Keratinocyte (primary cell): Measurements from ENCODE around the gene RERG. TPM values are rescaled to one million over a fixed set of nuclear protein-coding genes. Genes with fewer than 3 reads are reported as not detected.

Experiments used
- DNase-seq: peaks from one replicate; pipeline ENCODE4 v3.0.0-alpha.2; 2011; ENCODE audit warnings: low read depth, missing footprints, low spot score
- FAIRE-seq: peaks from 2 replicates; lab custom pipeline; 2011; peaks lifted over from hg19 to GRCh38; lab: Jason Lieb, UNC
- H2AFZ ChIP-seq: 2 replicates; pipeline ENCODE4 v1.6.0; 2012; ENCODE audit warnings: low read length, control low read depth, inconsistent platforms; ENCODE audit not compliant: control insufficient read depth
- H3K27ac ChIP-seq: 2 replicates; pipeline ENCODE4 v1.5.1; 2011; ENCODE audit warnings: low read length; ENCODE audit not compliant: control insufficient read depth, insufficient read depth
- H3K27me3 ChIP-seq: 3 replicates; pipeline ENCODE4 v1.6.0; 2011; ENCODE audit warnings: low read length; ENCODE audit not compliant: control insufficient read depth, insufficient read depth; ENCODE audit errors: extremely low read depth
- H3K36me3 ChIP-seq, 2 experiments: 2 replicates in 1 of 2; 3 replicates in 1 of 2; pipeline ENCODE4 v1.5.1; 2011; ENCODE audit warnings: low read length in 2 of 2, mild to moderate bottlenecking in 1 of 2; ENCODE audit not compliant: control insufficient read depth in 2 of 2, insufficient read depth in 2 of 2; ENCODE audit errors: extremely low read depth in 1 of 2
- H3K4me1 ChIP-seq: 3 replicates; pipeline ENCODE4 v1.5.1; 2011; ENCODE audit warnings: low read length; ENCODE audit not compliant: control insufficient read depth, insufficient read depth; ENCODE audit errors: extremely low read depth
- H3K4me2 ChIP-seq: 3 replicates; pipeline ENCODE4 v1.6.0; 2011; ENCODE audit warnings: low read depth, low read length; ENCODE audit not compliant: control insufficient read depth, insufficient read depth; ENCODE audit errors: extremely low read depth
- H3K4me3 ChIP-seq, 3 experiments: fragments of 200-600 bp in 1 of 3; sonication (generic) in 1 of 3; 2 replicates in 2 of 3; 3 replicates in 1 of 3; pipeline ENCODE4 v1.5.1; 2011 to 2016; ENCODE audit warnings: low read length in 3 of 3, mild to moderate bottlenecking in 3 of 3, control low read depth in 2 of 3, inconsistent platforms in 1 of 3, low read depth in 1 of 3, mixed read lengths in 1 of 3, mixed run types in 1 of 3, moderate library complexity in 1 of 3; ENCODE audit not compliant: control insufficient read depth in 2 of 3, insufficient read depth in 2 of 3; ENCODE audit errors: extremely low read depth in 1 of 3
- H3K79me2 ChIP-seq: 2 replicates; pipeline ENCODE4 v1.6.0; 2012; ENCODE audit warnings: low read length; ENCODE audit not compliant: control insufficient read depth, insufficient read depth
- H3K9ac ChIP-seq: 3 replicates; pipeline ENCODE4 v1.6.0; 2011; ENCODE audit warnings: low read length; ENCODE audit not compliant: control insufficient read depth, insufficient read depth; ENCODE audit errors: extremely low read depth
- H3K9me1 ChIP-seq: 3 replicates; pipeline ENCODE4 v1.6.0; 2011; ENCODE audit warnings: low read length; ENCODE audit not compliant: control insufficient read depth, insufficient read depth; ENCODE audit errors: extremely low read depth
- H3K9me3 ChIP-seq: 2 replicates; pipeline ENCODE4 v1.5.1; 2012; ENCODE audit warnings: low read depth, low read length; ENCODE audit not compliant: control insufficient read depth
- H4K20me1 ChIP-seq: 3 replicates; pipeline ENCODE4 v1.6.0; 2011; ENCODE audit warnings: low read length; ENCODE audit not compliant: control insufficient read depth, insufficient read depth; ENCODE audit errors: extremely low read depth
- EZH2 ChIP-seq: IDR thresholded peaks from one replicate; pipeline ENCODE4 v1.6.1; 2012; ENCODE audit warnings: inconsistent platforms, mild to moderate bottlenecking, low read length, moderate library complexity
- dilution Hi-C: fragments of 300-500 bp; cut with MboI; formaldehyde crosslinking; loops from one replicate; pipeline ENCODE4 v1.7.0; 2020; ENCODE audit warnings: low sequenced_read_pairs; ENCODE audit not compliant: extremely low pct_ligation_motif_present
- polyA plus RNA-seq, 5 experiments: library from polyadenylated mRNA; depleted of rRNA in 3 of 5; stranded (reverse) in 3 of 5; stranded (forward) in 1 of 5; unstranded in 1 of 5; fragments of >200 nt; gene quantifications; 1 replicate in 1 of 5; 2 replicates in 3 of 5; 3 replicates in 1 of 5; pipeline versions ENCODE4 v1.2.1 to v1.2.3, GENCODE V29; 2011 to 2012; ENCODE audit warnings: missing spikeins in 2 of 5, low read depth in 1 of 5, low replicate concordance in 1 of 5
- TF ChIP-seq, protein P1 (sequence below), 3 experiments: IDR thresholded peaks in 1 of 3; conservative IDR thresholded peaks in 1 of 3; optimal IDR thresholded peaks in 1 of 3; 2 replicates in 2 of 3; 3 replicates in 1 of 3; pipeline versions ENCODE3 to v1.5.1; 2011; ENCODE audit warnings: low read length in 3 of 3, mild to moderate bottlenecking in 3 of 3, moderate library complexity in 2 of 3, control low read depth in 1 of 3, inconsistent platforms in 1 of 3; ENCODE audit not compliant: insufficient read depth in 2 of 3; ENCODE audit errors: extremely low read depth in 1 of 3

The RERG gene
- polyA plus RNA-seq, 1 donor (not counting 4 experiments of a cell fraction or from before 2014, with no cell fraction given) = not detected

DNA sequence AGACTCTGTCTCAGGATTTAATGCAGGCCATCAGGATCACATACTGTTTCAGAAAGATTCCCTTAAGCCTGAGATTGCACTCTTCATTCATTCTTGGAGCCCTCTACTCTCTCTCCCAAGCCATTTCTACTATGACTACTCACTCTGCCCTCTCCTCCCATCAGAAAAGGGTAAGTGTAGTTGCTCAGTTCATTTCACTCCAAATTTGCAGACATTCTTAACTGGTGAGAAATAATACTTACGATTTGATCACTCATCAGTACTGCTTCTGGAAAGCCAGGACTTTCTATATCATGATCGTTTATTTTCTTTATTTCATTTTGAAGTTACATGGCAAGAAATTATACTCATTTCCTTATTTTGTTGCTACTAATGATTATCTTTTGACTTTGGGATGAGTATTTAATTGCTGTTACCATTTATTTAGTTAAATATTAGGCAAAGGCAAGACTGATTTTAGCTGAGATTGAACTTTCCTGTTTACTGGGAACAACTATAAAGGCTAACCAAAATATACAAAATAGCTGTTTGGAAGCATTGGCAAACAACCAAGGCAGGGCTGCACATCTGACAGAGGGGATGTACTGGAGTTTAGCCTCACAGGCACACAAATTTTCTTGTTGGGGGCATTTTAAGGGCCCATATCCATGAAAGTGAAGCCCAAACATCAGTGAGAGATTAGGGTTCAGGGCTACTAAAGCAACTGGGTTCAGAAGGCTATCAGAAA lies 4.1 kb upstream of the RERG start:
- Histone ChIP-seq H3K27ac (no peak overlapping the region), H3K4me2 (no peak overlapping the region), H3K79me2 (no peaks in the 10 kb centered on the region), H4K20me1 (no peaks in the 10 kb centered on the region), H3K9me1 (no peaks in the 10 kb centered on the region), H3K36me3 (no peaks in the 10 kb centered on the region), H2AFZ (no peak overlapping the region), H3K9me3 (no peaks in the 10 kb centered on the region), H3K4me1 (no peaks in the 10 kb centered on the region), H3K4me3 (no peak overlapping the region), H3K27me3 (peaks cover 5% of the 10 kb centered on the region), H3K9ac (no peak overlapping the region)
- DNase-seq (no peak), FAIRE-seq (no peak)
- TF ChIP-seq, protein P1, sequence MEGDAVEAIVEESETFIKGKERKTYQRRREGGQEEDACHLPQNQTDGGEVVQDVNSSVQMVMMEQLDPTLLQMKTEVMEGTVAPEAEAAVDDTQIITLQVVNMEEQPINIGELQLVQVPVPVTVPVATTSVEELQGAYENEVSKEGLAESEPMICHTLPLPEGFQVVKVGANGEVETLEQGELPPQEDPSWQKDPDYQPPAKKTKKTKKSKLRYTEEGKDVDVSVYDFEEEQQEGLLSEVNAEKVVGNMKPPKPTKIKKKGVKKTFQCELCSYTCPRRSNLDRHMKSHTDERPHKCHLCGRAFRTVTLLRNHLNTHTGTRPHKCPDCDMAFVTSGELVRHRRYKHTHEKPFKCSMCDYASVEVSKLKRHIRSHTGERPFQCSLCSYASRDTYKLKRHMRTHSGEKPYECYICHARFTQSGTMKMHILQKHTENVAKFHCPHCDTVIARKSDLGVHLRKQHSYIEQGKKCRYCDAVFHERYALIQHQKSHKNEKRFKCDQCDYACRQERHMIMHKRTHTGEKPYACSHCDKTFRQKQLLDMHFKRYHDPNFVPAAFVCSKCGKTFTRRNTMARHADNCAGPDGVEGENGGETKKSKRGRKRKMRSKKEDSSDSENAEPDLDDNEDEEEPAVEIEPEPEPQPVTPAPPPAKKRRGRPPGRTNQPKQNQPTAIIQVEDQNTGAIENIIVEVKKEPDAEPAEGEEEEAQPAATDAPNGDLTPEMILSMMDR (optimal IDR thresholded peaks at IDR 0.05 in 1 of 3, IDR thresholded peaks at IDR 0.05 in 1 of 3, conservative IDR thresholded peaks at IDR 0.05 in 1 of 3; ENCODE audit: extremely low read depth in 1 of 3, insufficient read depth in 2 of 3, low read length in 3 of 3) = no peak
- TF ChIP-seq EZH2 = no peak
- dilution Hi-C loops = no loop called here

DNA sequence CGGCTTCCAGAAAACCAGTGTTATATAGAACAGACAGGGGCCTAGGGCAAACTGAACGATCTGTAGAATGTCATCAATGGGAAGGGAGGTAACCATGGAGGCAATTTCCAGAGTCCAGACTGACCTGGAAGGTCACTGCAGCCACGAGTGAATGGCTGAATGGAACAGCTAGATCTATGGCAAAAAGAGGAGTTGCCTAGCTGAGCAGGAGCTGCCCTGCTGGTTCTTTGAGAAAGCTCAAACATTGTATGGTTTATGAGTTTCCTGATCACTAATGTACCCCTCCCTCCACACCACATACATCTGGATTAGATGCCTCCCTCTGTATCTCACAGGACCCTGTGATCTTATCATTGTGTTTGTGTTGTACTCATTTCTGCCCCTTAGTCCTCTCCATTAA lies 1.0 kb upstream of the RERG start:
- DNase-seq (no peak), FAIRE-seq (no peak)
- no peaks in the 10 kb centered on the region for H3K27me3 ChIP-seq
- H3K4me1 ChIP-seq = no peaks in the 10 kb centered on the region
- H3K9me3 ChIP-seq = no peaks in the 10 kb centered on the region
- H3K9me1 ChIP-seq = no peaks in the 10 kb centered on the region
- no peaks in the 10 kb centered on the region for H3K36me3 ChIP-seq
- H3K27ac ChIP-seq = no peak overlapping the region
- no peak overlapping the region for H3K9ac ChIP-seq
- H4K20me1 ChIP-seq = no peaks in the 10 kb centered on the region
- H2AFZ ChIP-seq = no peak overlapping the region
- no peak for TF ChIP-seq EZH2
- TF ChIP-seq, protein P1 (optimal IDR thresholded peaks at IDR 0.05 in 1 of 3, IDR thresholded peaks at IDR 0.05 in 1 of 3, conservative IDR thresholded peaks at IDR 0.05 in 1 of 3; ENCODE audit: extremely low read depth in 1 of 3, insufficient read depth in 2 of 3, low read length in 3 of 3) = no peak
- dilution Hi-C loops = no loop called here
- H3K4me2 ChIP-seq = no peak overlapping the region
- no peak overlapping the region for H3K4me3 ChIP-seq
- H3K79me2 ChIP-seq = no peaks in the 10 kb centered on the region
